GM23338 (cell line): ENCODE results near the gene ERC1.

Experiments
- CTCF ChIP-seq, 2 experiments: fragments of 200-600 bp in 1 of 2; sonication (generic) in 1 of 2; conservative IDR thresholded peaks; 2 replicates each; pipeline versions ENCODE4 v1.5.1 to v1.6.1; 2016 to 2017; ENCODE audit warnings: antibody characterized with exemption in 2 of 2, low read depth in 2 of 2, mild to moderate bottlenecking in 2 of 2, moderate library complexity in 1 of 2
- REST ChIP-seq: IDR thresholded peaks from one replicate; pipeline ENCODE4 v1.6.1; 2018; ENCODE audit warnings: antibody characterized with exemption; ENCODE audit not compliant: unreplicated experiment
- ZNF331 ChIP-seq: fragments of 250-450 bp; sonication (Bioruptor Pico); IDR thresholded peaks from 2 replicates; pipeline ENCODE4 v1.5.0; 2020; ENCODE audit warnings: low read depth, mild to moderate bottlenecking, moderate library complexity

DNA sequence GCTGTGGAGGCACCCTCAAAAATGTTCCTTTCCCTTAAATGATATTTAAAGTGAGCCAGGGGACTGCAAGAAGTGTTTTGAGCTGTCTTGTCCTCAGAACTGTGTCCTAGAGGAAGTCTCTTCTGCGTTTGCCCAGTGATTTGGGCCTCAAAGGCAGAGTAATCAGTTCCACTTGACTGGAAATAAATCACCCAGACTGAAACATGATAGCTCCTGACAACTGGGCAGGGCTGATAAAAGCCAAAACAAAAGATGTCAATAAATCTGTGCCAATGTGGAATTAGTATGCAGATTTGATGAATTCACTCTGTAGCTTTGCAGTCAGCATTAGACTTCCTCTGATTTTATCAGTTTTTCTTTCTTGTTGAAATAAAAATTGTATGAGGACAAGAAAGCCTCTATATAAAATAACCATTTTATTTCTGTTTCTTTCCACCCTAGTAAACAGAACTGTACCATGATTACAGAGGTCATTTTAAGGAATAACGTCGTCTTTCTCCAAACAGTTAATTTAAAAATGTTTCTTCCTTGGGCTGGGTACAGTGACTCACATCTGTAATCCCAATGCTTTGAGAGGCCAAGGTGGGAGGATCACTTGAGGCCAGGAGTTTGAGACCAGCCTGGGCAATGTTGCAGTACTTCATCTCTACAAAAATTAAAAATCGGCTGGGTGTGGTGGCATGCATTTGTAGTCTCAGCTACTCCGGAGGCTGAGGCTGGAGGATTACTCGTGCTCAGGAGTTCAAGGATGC, 180.8 kb downstream of the ERC1 start:
- TF ChIP-seq CTCF (conservative IDR thresholded peaks at IDR 0.05; ENCODE audit: low read depth in 2 of 2) (no peak), ZNF331 (CRISPR knock-in tag) (no peak), REST (no peak)
